GM10847 (cell line): Measurements from ENCODE around the gene OOSP2.

Experiments
- POLR2A ChIP-seq: IDR thresholded peaks from 2 replicates; pipeline ENCODE4 v1.6.1; 2011; ENCODE audit not compliant: insufficient read length; ENCODE audit errors: extremely low read depth

OOSP2 gene, protein sequence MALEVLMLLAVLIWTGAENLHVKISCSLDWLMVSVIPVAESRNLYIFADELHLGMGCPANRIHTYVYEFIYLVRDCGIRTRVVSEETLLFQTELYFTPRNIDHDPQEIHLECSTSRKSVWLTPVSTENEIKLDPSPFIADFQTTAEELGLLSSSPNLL

GRCh38 chr11:60040109-60040508 is at the start of gene OOSP2:
Gene OOSP2, plus strand, starts transcription at chr11:60040409. Its CDS starts 51 bp downstream, at chr11:60040460.
- no peak for TF ChIP-seq POLR2A

DNA sequence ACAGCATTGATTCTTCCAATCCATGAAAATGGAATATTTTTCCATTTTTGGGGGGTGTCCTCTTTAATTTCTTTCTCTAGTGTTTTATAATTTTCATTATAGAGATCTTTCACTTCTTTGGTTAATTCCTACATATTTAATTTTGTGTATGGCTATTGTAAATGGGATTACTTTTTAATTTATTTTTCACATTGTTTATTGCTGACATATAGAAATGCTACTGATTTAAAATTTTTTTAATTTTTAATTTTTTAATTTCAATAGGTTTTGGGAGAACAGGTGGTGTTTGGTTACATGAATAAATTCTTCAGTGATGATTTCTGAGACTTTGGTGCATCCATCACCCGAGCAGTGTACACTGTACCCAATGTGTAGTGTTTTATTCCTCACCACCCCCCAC is 49.8 kb upstream of the OOSP2 start:
- no peak for TF ChIP-seq POLR2A

- no peak for TF ChIP-seq POLR2A
These were observed 47.8 kb upstream of the OOSP2 start for GRCh38 chr11:59992425-59992824.

DNA sequence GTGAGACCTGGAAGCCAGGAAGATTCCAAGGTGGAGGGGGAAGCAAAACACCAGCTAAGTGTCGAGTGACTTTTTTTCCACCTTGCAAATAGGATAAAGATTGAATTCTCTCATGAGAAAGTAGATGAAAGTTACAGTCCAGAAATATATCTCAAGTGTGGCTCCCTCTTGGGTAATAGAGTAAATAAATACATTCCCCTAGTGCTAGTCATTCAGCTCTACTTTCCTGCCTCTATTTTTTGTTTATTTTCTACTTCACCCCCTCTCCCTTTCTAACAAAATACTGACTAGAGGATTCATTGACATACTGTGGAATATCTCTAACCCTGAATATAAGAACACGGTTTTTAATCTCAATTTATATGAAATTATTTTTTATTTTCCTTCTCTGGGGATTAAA is 42.4 kb upstream of the OOSP2 start:
- no peak for TF ChIP-seq POLR2A

- no peak for TF ChIP-seq POLR2A
These were observed 40.5 kb upstream of the OOSP2 start for GRCh38 chr11:59999691-60000090.

GRCh38 chr11:60003729-60004128 is 36.5 kb upstream of the OOSP2 start:
- no peak for TF ChIP-seq POLR2A

DNA sequence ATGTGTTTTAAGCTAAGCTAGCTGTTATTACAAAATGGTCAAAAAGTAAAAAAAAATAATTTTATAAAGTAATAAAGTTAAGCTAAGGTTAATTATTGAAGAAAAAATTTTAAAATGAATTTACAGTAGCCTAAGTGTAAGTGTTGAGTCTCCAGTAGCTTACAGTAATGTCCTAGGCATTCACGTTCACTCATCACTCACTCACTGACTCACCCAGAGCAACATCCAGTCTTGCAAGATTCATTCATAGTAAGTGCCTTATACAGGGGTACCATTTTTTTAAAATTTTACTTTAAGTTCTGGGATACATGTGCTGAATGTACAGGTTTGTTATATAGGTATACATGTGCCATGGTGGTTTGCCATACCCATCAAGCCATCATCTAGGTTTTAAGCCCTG is 34.8 kb upstream of the OOSP2 start:
- no peak for TF ChIP-seq POLR2A

- TF ChIP-seq POLR2A = no peak
These were observed 23.3 kb upstream of the OOSP2 start, which contains the start of gene OOSP4B for GRCh38 chr11:60016881-60017280. Gene OOSP4B, plus strand, starts transcription at chr11:60017181.

DNA sequence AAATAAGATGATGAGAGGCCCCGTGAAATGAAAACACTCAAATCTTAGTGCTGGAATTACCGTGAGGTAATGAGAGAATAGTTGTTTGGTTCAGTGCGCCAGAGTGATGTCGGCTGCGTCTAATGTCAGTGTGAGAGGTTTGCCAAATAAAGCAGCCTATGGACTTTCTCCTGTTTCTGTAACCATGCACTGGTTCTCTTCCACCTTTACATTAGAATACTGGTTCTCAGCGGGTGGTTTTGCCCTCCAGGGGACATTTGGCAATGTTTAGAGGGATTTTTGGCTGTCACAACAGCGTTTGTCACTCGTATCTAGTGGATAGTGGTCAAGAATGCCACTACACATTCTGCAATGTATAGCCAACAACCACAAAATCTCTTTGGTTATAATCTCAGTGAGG is 22.2 kb upstream of the OOSP2 start:
- TF ChIP-seq POLR2A = no peak

- TF ChIP-seq POLR2A = no peak
These were observed 11.1 kb upstream of the OOSP2 start for GRCh38 chr11:60029015-60029632.

DNA sequence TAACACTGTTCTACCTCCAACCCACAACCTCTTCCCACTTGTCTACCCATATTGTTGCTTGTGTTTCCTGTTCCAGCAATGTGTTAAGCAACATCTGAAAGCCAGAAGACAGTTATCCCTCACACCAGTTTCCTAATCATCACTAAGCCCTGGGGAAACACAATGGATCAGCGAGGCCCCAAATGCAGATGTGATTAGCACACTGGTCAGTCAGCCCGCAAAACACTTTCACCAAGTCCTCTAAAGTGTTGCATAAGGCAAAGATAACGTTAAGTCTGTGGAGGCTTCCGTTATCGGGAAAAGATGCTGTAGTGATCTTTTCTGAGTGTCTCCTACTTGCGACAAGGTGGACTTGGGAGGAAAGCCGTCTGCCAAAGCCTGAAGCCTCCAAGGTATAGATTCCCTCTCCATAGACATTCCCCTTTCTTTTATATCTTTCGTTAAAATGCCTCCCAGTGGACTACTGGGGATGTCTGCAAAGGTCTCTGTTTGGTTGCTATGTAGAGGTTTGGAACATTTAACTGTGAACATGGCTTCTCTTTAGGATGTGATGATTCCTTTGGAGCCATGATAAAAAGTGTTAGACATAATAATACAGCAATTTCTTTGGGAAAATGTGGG is 16.2 kb downstream of the OOSP2 start, which contains the start of gene MS4A3:
TSS of gene MS4A3 (plus strand) at position 317 of the 621 bp plus-strand sequence. CDS start 4,496 bp downstream, outside the sequence.
- no peak for TF ChIP-seq POLR2A

DNA sequence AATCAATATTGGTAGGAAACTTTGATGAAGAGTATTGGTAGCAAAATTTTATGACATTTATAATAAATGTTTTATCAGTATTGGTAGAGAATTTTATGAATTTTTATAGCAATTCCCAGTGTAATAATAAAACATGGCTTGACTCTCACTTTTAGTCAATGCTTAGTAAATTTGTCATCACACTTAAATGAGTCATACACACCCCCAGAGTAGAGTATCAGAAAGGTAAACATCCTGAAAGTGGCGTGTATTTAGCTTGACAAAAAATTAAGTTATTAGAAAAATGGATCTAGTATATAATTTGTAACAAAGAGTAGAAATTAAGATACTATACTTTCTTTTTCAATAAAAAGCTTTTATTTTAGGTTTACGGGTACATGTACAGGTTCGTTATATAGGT is 18.8 kb downstream of the OOSP2 start:
- TF ChIP-seq POLR2A = no peak

GRCh38 chr11:60059521-60060240 is 19.5 kb downstream of the OOSP2 start:
- TF ChIP-seq POLR2A = no peak

- no peak for TF ChIP-seq POLR2A
These were observed 23.9 kb downstream of the OOSP2 start for GRCh38 chr11:60064111-60064510.

DNA sequence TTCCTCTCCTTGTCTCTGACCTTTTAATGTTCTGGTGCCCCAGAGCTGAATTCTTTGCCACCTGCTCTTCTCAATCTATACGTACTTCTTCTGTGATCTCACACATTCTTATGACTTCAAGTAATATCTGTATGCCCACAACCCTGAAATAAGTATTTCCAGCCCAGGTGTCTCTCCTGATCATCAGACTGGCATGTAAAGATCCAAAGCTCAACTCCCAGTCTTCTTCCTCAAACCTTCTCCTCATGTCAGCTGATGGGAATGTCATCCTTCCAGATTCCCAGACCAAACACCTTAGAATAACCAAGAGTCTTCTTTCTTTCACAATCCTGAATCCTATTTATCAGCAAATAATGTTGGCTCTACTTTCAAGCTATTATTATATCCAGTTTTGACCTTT is 25.6 kb downstream of the OOSP2 start:
- TF ChIP-seq POLR2A = no peak

- TF ChIP-seq POLR2A = no peak
These were observed 29.2 kb downstream of the OOSP2 start for GRCh38 chr11:60069450-60069849.

DNA sequence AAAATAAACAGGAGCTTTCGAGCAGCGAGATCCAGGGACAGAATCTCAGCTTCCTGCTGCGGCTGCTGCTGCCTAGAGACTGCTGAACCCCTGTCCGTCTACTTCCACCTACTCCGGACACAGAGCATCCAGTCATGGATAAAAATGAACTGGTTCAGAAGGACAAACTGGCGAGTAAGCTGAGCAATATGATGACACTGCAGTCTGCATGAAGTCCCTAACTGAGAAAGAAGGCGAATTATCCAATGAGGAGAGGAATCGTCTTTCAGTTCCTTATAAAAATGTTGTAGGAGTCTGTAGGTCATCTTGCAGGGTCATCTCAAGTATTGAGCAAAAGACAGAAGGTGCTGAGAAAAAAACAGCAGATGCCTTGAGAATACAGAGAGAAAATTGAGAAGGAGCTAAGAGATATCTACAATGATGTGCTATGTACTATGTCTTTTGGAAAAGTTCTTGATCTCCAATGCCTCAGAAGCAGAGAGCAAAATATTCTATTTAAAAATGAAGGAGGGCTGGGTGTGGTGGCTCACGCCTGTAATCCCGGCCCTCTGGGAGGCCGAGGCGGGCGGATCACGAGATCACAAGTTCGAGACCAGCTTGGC is 37.1 kb downstream of the OOSP2 start:
- TF ChIP-seq POLR2A = no peak
